GM21360 (cell line): ENCODE data around the gene DCAF15.

Experiments
- ATAC-seq: cut with Tn5 transposase; IDR thresholded peaks from one replicate; pipeline ENCODE4 v1.9.1; 2021; ENCODE audit warnings: mild to moderate bottlenecking, moderate library complexity; ENCODE audit not compliant: unreplicated experiment

Gene DCAF15

DNA sequence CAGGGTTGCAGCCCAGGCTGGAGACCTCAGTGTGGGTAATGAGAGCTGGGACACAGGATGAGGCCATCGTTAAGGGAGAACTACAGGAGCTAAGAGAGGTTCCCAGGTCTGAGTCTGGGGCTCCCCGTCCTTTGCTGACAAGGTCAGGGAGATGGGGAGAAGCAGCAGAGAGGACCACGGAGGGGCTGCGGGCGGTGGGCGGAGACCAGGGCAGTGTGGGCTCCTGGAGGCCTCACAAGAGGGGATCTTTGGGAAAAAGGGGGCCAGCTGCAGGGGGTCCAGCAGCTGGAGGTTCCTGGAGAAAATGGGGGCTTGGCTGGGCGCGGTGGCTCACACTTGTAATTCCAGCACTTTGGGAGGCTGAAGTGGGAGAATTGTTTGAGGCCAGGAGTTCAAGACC lies 37.8 kb downstream of the DCAF15 start:
- no peak for ATAC-seq

DNA sequence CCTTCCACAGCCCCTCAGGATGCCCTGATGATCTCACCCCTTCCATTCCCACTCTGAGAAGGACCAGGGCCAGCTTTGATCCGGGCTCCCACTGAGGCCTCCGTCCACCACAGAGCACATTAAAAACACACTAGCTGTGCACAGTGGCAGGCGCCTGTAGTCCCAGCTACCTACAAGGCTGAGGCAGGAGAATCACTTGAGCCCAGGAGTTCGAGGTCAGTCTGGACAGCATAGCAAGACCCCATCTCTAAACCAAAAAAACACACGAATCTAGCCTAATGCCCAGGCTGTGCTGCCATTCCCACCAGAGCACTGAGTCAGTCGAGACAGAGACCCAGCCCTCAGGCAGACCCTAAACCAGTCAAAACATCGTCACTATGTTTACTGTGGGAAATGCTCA lies 39.7 kb downstream of the DCAF15 start:
- ATAC-seq, result no peak

DNA sequence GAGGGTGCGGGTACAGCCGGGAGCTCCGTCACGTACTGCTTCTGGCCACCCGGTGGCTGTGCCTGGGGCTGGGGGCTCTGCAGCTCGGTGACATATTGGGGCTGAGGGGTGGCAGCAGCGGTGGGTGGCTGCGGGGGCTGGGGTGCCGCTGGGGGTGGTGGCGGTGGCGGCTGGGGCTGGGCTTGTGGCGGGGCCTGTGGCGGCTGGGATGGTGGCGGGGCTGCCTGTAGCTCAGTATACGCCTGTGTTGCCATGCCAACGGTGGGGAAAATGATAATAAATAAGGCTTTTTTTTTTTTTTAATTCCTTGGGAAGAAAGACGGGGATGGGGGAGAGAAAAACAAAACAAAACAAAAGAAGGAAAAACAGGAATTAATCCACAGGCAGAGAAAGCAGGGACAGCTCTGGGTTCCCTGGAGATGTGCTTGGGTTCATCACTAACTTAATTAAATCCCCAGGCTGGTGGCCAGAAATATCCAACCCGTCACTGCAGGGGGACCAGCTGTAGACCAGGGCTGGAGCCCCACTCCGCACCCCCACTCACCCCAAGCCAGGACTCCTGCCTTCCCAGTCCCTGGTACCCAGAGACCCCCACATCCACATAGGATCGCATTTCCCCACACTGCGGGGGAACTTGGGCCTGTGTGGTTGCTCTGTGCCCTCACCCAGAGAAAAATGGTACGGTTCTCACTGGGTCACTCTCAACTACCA lies 41.4 kb downstream of the DCAF15 start:
- no peak for ATAC-seq

DNA sequence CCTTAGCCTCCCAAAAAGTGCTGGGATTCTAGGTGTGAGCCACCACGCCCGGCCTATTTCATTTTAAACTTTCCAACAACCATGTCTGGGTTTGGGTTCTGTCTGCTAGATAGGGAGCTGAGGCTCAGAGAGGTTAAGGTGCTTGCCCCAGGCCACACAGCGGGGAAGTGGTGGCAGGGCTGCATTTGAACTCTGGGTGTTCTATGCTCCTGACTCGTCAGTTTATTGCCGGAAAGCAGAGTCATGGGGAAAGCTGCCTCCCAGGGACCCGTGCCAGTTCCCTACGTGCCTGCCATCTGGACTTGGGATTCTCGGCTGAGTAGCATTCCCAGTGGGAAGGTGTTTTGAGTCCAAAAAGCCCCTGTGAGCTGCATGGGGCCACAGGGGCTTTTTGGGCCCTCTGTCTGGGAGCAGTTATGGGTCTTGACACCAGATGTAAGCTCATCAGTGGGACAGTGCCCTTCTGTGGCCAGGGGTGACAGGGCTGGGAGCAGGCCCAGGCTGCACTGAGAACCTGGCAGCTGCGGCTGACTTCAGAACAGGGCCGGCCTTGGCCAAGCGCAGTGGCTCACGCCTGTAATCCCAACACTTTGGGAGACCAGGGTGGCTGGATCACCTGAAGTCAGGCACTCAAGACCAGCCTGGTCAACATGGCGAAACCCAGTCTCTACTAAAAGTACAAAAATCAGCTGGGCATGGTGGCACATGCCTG lies 42.9 kb downstream of the DCAF15 start:
- ATAC-seq, result no peak

DNA sequence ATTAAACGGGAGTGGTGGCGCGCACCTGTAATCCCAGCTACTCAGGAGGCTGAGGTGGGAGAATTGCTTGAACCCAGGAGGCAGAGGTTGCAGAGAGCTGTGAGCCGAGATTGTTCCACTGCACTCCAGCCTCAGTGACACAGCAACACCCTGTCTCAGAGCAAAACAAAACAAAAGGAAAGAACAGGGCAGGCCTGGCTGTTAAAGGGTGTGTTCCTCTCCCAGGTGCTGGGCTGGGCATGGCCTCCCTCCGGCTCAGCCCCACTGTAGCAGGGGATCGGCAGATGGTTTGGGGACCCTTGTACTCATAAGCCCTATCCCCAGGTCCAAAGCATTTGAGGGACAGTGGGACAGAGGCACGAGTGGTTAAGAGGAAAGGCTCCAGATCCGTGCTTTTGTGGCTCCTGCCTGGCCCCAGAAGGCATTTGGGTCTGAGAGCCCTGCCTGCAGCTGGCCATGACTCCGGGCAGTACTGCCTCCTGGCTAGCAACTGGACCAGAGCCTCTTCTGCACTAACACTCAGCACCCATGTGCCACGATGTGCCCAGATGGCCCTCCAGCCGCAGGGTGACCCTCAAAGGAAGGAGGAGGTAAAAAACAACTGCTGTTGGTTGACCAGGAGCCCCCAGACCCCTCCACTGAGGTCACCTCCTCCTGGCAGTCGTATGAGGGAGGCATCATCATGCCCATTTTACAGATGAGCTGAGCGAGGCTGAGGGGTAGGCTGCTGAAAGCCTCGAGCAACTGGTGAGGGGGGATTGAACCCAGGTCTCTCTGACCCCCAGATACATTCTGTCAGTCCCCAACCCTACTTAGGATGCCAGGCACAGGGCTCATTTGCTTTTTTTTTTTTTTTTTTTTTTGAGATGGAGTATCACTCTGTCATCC lies 43.8 kb downstream of the DCAF15 start:
- no peak for ATAC-seq

DNA sequence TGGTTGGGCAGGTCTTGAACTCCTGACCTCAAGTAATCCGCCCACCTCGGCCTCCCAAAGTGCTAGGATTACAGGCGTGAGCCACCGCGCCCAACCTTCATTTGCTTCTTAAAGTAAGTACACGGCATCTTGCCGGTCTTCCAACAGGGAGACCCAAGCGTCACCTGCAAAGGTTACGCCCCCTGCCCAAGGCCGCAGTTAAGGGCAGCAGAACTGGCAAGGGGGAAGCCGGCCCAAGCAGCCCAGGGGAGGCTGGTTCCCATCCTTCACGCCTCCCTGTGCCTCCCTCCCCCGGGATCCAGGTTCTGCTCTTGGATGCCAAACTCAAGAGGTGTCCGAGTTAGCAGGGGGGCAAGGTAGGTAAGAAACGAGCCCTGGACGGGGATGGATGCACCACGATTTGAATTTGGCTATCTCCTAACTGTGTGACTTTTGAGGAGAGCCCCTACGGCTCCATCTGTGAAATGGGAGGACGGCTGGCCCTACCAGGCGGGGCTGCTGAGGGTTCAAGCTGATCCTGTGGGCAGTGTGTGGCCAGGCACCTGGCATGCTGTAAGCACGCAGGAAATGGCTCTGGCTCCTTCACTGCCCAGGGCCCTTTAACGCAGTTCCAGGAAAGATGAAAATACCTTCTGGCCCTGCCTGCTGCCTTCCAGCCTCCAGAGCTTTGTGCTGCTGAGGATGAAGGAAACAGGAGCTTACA lies 44.8 kb downstream of the DCAF15 start:
- no peak for ATAC-seq

DNA sequence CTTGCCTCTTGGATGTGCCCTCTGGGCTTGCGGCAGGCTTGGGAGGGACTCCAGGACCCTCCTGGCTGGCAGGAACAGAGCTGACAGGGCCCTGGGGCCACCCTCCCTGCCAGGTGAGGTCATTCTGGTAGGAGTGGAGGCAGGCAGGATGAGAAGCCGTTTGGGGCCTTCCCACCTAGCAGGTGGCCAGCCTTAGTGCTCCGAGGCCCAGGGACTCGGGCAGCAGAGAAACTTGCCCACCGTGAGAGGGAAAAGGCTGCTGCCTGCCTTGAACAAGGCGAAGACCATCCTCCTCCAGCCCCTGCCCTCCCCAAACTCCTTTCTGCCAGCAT lies 45.3 kb downstream of the DCAF15 start:
- no peak for ATAC-seq

DNA sequence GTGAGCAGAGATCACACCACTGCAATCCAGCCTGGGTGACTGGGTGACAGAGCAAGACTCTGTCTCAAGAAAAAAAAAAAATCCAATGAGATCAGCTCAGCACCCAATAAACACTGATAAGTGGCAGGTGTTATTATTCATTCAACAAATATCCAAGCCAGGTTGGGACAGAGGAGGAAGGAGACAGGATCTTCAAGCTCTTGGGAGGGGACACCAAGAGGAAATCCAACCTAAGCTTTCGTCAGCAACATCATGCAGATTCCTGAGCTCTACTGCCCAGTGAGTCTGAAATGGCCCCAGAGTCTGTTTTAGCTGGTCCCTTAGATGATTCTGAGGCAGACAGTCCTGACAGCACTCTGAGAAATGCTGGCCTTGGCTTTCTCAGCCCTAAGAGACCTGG lies 46.1 kb downstream of the DCAF15 start:
- ATAC-seq, result no peak

DNA sequence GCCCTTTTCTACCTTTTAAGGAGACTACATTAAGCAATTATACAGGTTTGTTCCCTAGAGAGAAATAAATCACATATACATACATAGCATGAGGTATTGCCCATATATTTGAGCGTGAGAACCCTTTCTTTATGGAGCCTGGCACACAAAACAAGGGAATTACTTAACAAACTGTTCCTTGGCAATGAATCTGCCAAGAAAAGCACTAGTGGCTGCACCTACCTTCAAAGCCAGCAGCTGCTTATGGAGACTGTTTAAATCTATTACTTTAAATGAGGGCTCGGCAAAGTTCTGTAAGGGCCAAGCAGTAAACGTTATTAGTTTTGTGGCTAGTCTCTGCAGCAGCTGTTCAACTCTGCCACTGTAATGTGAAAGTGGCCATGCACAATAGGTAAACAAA lies 46.8 kb downstream of the DCAF15 start:
- ATAC-seq, result no peak

DNA sequence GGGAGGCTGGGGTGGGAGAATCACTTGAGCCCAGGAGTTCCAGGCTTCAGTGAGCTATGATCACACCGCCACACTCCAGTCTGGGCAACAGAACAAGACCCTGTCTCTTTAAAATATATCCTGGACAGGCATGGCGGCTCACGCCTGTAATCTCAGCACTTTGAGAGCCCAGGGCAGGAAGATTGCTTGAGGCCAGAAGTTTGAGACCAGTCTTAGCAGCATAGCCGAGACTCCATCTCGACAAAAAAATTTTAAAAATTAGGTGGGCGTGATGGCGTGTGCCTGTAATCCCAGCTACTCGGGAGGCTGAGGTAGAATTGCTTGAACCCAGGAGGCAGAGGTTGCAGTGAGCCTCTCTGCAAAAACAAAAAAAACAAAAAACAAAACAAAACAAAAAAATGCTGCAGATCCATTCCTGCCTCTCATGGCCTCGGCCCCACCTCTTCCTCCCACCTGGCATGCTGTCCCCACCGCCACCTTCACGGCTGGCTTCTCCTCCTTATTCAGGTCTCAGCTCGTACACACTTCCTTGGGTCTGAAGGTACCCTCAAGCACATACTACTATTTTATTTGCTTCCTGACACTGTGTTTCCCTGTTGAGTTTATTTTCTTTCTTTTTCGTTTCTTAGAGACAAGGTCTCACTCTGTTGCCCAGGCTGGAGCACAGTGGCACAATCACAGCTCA lies 48.5 kb downstream of the DCAF15 start:
- ATAC-seq, result no peak

DNA sequence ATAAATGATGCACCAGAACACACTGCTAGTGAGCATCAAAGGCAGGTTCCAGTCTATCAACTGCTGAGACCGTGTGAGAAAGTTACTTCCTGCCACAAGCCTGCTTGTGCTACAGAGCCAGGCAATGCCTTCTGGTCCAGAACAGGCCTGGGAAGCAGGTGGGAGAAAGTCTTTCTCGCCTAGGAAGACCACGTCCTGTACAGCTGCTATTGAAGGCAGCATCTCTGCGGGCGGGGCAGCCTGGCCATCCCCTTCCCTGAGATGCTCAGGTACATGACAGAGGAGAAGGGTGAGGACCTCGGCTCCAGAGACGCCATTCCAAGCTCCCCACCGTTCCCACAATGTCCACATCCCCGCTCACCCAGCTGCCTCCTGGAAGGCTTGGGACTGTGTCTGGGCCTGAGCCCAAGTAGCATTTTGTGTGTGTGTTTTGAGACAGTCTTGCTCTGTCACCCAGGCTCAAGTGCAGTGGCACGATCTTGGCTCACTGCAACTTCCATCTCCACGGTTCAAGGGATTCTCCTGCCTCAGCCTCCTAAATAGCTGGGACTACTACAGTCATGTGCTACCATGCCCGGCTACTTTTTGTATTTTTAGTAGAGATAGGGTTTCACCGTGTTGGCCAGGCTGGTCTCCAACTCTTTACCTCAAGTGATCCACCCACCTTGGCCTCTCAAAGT lies 50.4 kb downstream of the DCAF15 start:
- ATAC-seq, result no peak

DNA sequence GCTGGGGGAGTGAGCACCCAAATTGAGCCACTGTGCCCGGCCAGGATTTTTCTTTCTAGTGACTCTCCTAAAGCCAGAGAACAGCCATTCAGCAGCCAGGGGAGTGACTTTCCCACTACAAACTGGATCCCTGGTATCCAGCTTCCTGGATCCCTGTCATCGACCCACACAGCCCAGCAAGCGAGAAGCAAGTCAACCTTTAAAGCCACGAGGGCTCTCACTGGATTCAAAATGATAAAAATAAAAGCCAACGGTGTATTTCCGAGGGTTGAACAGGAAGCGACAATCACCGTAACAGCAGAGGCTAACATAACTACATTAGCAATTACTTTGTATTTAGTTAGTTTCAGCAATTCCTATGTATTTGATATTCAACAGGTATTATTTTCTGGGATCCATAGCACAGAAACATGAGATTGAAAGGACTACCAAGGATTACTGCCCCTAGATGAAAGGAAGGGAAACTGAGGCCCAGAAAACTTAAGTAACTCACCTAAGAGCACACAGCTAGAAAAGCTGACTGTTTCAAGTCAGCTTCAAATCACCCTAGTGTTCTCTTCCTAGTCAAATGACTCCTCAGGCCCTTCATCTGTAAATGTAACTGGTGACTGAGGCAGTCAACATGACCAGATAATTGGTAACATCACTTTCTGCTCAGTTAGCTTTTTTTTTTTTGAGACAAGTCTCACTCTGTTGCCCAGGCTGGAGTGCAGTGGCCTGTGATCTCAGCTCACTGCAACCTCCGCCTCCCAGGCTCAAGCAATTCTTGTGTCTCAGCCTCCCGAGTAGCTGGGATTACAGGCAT lies 51.1 kb downstream of the DCAF15 start:
- no peak for ATAC-seq

DNA sequence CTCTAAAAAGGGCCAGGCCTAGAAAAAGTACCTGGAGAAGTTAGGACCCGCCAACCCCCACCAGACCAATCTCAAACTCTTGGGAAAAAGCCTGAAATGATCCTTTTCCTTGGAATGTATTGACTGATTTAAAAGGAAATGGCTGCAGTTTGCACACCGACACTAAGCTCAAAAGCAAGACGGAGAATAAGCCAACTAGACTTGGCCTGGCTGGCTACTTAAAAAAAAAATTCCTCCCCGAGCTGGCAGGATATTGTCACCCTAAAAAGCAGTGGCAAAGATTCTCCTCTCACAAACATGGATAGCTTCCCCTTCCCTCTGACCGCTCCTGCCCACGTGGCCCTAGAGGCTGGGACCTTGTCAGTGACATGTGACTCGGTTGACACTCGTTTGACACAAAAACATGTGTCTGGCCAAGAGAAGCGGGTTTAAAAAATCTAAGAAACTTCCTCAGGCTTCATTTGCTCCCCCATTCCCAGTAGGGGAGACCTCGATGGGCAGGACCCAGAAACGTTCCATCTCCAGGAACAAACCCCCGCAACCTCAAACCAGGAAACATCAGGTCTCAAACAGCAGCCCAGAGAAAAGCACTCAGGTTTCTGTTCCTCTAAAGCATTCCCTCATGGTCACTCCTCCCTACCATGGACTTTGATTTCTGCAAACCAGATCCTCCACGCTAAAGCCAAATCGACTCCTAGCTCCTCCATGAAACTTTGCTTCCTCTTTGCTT lies 52.5 kb downstream of the DCAF15 start:
- ATAC-seq, result no peak

DNA sequence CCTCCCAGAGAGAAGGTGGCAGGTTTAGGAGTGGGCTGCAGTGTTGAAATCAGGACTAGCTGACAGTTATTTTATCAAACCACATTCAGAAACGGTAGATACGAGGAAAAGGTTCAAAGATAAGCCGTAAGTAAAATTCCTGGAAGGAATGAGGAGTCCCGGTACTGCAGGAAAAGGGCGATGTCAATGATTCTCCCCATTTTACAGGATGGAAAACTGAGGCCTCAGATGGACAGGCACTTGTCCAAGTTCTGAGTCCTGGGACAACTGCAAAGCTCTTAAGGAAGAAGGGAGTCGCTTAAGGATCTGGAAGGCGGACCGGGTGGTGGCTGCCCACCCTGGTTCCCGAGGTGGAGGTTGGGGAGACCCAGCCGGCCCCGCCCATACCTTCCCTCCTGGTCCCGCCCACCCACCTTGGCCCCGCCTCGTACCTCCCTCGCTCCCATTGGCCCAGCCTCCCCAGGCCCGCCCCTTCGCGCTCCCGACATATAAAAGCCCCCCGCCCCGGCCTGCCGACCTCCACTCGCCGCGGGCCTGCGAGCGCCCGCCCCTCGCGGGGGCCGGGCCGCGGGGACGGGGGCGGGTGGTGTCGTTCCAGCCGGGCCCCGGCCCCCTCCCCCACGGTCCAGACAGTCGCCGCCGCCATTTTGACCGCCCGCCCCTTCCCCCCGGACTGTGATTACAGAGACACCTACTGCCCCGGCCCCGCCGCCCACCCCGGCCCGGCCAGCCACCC lies 53.2 kb downstream of the DCAF15 start:
- ATAC-seq, result peak; percentile 40

DNA sequence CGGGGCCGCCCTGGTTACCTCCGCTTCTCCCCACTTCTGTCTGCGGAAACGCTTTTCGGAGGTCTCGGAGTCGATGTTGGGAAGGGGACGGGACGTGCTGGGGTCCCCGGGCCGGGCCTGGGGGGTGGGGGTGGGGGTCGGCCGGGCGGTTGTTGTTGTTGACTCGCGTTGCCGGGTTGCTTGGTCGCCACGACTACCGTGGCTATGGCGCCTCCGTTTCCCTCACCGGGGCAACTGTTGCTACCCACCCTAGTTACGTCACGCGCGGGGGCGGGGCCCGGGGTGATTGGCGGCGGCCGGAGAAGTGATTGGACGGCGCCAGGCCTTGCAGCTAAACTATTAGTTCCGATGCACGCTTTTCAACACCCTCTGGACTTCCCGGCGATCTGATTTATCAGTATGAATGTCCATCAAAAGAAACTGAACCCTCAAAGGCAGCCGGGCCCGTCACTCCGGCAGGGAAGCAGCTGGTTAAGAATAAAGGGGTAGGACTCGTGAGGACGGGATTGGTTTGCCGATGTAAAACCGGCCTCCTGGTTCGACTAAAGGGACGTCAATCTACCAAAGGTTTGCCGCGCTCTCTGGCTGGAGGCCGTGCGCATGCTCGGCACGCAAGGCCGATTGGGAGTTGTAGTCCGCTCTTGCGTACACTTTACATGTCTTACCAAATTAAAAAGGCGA lies 53.9 kb downstream of the DCAF15 start, which contains the start of gene RFX1:
RFX1 (minus strand) TSS at position 236 of the 681 bp plus-strand sequence. CDS start 12,477 bp downstream, outside the sequence.
- peak; percentile 73 for ATAC-seq

DNA sequence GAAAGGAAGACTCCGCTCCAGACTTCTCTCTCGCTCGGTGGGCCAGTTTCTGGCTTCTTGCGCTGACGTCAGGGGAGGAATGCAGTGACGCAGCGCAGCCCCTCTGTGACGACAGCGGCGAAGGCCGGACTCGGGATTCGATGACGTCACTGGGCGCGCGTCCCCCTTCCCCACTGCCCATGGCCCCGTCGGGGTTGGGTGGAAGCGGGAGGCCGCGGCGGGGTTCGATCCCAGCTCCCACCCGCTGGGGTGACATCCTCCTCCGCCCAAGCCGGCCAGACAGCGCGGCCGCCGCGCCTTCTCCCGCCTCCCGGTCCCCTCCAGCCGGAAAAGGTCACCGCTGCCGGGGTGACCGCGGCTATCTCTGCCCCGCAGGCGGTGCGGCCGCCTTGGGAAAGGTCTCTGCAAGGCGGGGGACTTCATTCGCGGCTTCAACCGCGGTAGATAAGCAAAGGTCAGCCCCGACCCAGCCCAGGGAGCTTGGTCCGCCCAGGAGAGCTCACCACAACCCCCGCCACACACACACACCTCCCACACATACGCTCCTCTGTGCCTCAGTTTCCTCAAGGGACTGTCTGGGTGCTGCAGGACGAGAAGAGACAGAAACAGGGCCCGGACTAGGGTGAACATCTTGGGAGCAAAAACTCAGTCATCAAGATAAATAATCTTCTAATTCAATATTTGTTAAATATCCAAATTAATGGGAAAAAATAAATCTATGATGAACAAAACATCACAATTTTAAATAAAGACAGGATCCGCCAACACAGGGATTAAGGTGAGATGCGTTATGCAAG lies 54.7 kb downstream of the DCAF15 start:
- peak; percentile 28 for ATAC-seq
